GM19193 (cell line): ENCODE measurements around the gene PKMYT1.

Experiments
- POLR2A ChIP-seq: IDR thresholded peaks from 4 replicates; pipeline ENCODE4 v1.6.1; 2011; ENCODE audit not compliant: insufficient read depth, insufficient read length; ENCODE audit errors: extremely low read depth

Gene PKMYT1

DNA sequence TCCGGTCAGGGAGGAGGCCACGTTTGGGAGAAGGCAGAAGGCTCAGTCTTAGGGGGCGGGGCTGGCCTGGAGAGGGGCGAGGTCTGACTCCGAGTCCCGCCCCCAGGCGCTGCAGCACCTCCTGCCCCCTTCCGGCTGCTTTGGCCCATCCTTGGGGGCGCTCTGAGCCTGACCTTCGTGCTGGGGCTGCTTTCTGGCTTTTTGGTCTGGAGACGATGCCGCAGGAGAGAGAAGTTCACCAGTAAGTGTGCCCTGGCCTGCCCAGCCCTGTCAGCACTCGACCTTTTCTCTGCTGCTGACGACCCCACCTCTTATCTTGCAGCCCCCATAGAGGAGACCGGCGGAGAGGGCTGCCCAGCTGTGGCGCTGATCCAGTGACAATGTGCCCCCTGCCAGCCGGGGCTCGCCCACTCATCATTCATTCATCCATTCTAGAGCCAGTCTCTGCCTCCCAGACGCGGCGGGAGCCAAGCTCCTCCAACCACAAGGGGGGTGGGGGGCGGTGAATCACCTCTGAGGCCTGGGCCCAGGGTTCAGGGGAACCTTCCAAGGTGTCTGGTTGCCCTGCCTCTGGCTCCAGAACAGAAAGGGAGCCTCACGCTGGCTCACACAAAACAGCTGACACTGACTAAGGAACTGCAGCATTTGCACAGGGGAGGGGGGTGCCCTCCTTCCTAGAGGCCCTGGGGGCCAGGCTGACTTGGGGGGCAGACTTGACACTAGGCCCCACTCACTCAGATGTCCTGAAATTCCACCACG, 41.4 kb upstream of the PKMYT1 start:
- no peak for TF ChIP-seq POLR2A

DNA sequence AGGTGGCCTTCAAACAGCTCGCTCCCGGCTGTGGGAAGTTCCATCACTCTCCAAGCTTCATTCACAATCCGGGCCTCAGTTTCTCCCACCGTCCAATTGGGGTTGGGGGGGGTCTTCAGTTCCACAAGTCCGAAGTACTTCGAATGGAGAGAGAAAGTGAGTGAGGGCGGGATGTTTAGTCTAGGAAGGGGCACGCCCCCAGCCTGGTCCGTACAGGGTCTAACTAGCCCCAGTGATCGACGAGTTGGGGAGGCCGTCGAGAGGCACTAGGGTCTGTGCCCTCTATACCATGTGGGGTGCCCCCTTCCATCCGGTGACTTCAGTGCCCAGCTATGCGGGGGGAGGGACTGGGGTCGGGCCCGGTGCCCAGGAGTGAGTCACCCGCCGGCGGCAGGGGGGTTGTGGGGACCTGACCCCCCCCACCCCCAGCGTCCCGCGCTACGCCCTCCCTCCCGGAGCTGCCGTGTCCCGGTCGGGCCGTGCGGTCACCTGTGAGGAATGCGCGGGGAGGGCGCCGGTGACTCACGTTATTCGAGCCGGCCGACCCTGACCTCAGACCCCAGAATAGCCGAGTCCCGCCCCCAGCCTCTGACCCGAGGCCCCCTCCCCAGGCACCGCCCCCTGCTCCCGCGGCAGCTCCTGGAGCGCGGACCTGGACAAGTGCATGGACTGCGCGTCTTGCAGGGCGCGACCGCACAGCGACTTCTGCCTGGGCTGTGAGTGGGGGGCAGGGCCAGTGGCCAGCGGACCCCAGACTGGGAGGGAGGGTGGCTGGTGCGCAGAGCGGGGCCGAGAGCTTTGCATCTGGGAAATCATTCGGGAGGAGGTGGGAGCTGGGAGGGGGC, 40.6 kb upstream of the PKMYT1 start:
- TF ChIP-seq POLR2A: no peak

DNA sequence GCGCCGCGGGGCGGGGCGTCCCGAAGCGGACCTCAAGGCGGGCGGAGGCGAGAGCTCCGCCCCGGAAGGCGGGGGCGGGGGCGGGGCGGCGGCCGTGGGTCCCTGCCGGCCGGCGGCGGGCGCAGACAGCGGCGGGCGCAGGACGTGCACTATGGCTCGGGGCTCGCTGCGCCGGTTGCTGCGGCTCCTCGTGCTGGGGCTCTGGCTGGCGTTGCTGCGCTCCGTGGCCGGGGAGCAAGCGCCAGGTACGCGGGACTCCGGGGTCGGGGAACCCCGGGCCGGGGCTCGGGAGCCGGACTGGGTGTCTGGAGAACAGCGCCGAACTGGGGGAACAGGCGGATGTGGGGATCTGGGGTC, 40.0 kb upstream of the PKMYT1 start, which contains the start of gene TNFRSF12A:
Gene TNFRSF12A, plus strand, starts transcription at position 122 of the 357 bp plus-strand sequence. Its CDS starts 30 bp downstream, at position 152.
- TF ChIP-seq POLR2A: peak; percentile 70

DNA sequence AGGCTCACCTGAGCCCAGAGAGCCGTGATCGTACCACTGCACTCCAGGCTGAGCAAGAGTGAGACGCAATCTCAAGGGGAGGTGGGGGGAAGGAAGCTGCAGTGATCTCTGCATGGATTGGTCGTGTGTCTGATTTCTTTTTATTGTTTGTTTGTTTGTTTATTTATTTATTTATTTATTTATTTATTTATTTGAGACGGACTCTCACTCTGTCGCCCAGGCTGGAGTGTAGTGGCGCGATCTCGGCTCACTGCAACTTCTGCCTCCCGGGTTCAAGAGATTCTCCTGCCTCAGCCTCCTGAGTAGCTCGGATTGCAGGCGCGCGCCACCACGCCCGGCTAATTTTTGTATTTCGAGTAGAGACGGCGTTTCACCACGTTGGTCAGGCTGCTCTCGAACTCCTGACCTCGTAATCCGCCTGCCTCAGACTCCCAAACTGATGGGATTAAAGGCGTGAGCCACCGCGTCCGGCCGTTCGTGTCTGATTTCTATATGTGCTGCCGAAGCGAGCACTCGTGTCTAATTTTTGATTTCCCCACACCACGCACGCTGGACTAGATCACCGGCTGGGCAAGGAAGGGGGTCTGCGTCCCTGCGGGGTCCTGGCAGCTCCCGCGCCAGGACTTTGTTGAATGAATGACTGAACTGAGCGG, 39.5 kb upstream of the PKMYT1 start:
- TF ChIP-seq POLR2A: no peak

DNA sequence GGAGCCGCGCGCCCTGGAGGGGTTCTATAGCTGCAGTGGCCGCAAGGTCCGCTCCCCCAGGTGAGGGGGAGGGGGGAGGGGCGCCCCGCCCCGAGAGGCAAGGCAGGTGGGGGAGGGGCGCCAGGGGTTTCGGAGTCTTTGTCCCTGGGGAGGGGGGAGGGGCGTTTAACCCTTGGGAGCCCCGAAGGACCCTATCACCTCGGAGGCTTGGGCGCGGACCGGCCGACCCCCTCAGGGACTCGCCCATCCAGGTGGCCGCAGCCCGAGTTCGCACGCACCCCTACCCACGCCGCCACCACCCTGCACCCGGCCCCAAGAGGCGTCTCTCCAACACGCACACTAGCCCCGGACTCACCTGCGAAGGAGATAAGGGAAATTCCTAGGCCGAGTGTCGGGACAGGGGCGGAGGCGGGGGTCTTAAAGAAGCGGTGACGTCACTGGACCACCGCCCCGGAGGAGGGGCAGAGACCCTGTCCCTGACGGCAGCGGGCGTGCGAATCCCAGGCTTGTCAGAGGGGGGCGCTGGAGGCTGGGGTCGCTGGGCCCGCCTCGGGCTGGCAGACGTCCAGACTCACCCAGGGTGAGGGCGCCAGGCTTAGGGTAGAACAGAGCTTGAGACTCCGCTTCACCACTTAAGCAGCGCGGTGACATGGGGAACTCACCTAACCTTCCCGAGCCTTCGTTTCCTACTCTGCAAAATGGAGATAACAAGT, 37.7 kb upstream of the PKMYT1 start, which contains the start of gene CLDN6:
Gene CLDN6, minus strand, starts transcription at position 390 of the 713 bp plus-strand sequence. CDS start 2,162 bp downstream, outside the sequence.
- no peak for TF ChIP-seq POLR2A

DNA sequence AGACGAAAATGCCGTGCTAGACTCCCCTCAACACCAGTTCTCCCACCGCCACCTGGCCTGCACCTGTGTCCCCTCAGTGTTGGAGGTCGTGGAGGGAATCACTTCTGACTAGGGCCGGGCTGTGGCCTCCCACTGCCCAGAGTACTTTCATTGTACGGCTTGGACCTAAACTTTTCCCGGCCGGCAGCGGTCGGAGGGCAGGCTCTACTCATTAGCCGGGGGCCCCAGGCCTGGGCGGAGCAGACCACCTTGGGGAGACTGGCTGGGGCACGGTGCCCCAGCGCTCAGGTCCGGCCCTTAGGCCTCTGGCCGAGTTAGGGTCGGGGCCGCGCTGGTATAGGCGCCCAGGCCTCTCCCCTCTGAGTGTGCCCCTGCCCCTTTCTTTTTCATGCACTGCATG, 37.1 kb upstream of the PKMYT1 start:
- no peak for TF ChIP-seq POLR2A

DNA sequence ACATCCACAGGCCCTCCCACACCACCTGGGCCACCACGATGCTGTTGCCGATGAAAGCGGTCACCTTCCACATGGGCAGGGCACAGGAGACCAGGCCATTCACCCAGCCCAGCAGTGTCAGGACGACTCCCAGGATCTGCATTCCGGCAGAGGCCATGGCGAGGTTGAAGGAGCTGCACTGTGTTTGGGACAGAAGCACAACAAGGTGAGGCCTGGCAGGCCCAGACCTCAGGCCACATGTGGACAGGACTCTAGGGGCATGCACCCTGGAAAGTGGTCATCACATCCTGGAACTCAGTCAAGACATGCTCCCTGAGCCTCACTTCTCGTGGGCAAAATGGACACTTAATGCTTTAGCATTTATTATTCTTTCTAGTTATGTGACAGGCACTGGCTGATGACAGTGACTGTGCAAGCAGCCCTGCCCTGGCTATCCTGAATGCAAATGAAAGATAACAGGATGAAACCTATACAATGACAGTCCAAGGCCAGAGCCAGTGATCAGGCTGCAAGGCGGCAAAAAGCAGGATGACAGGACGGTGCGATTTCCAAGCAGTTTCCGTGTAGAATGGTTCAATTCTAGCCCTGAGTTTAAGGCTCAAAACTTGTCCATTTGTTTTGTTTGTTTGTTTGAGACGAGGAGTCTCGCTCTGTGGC, 35.7 kb upstream of the PKMYT1 start:
- no peak for TF ChIP-seq POLR2A

DNA sequence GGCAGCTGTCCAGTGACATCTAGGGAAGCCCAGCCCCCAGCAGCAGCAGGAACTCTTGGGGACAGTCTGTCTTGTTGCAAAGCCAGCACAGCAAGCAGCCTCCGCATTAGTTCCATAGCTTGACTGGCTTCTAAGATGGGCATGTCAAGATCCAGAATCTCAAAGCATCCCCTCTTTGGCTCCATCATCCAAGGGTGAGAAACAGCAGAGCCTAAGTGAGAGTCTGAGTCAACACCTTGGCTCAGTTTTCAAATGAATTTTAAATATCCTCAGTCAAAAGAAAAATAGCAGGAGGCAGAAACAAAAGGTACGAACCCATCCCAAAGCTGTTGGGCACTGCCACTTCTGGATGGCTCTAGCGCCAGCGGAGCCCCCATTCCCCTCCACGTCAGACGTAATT, 34.7 kb upstream of the PKMYT1 start:
- TF ChIP-seq POLR2A: no peak

DNA sequence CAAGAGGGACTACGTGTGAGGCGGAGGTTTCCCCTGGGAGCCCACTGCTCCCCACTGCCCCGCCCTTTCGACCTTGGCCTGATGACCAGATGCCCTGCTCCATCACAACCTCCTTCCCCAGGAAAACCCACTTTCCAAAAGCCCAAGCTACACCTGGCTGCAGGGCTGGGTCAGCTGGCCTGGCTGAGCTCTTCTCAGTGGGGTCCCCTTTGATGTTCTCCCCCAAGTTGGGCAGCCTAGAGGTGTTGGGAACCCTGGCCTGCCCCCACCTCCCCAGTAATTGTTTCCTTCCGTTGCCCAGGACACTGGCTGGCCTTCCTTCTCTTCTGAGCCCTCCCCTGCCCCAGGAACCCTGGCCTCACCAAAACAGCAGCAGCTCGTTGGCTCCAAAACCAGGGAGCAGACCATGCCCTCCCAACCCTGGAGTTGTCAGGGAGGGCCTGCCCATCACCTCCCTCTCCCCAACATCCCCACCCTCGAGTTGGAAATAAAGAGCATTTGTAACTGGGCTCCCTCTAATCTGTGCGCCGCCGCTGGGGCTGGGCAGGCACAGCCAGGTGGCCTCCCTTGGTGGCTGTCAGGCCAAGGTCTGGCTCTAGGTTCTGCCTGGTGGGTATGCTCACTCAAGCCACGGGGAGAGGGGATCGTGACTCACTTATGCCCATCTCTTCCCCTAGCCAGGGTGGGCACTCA, 33.9 kb upstream of the PKMYT1 start:
- no peak for TF ChIP-seq POLR2A

DNA sequence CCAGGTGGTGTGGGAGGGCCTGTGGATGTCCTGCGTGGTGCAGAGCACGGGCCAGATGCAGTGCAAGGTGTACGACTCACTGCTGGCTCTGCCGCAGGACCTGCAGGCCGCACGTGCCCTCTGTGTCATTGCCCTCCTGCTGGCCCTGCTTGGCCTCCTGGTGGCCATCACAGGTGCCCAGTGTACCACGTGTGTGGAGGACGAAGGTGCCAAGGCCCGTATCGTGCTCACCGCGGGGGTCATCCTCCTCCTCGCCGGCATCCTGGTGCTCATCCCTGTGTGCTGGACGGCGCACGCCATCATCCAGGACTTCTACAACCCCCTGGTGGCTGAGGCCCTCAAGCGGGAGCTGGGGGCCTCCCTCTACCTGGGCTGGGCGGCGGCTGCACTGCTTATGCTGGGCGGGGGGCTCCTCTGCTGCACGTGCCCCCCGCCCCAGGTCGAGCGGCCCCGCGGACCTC, 33.3 kb upstream of the PKMYT1 start:
- TF ChIP-seq POLR2A: no peak

DNA sequence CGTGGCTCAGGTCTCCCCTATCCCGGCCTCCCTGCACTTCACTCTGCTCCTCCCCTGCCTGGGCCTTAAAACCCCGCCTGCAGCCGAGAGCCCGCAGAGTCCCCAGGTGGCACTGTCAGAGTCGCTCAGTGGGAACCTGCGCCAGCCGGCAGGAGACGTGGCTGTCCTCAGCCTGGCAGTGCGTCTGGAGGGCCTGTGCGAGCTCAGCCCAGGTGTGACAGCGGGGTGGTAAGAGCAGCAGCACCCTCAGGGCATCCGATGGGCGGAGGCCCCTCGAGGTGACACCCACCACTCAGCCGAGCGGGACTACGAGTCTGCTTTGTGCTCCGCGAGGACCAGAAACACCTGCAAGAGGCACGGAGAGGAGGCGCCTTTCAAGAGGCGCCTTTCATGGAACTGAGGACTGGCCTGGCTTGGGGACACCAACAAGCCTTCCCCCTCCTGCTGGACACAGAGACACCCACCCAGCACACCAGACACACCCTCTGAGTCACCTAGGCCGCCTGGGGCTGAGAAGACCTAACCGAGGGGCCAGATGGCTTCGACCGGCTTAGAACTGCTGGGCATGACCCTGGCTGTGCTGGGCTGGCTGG, 32.7 kb upstream of the PKMYT1 start, which contains the start of gene CLDN9:
Gene CLDN9, plus strand, starts transcription at position 96 of the 593 bp plus-strand sequence. Its CDS starts 440 bp downstream, at position 536.
- TF ChIP-seq POLR2A: no peak

DNA sequence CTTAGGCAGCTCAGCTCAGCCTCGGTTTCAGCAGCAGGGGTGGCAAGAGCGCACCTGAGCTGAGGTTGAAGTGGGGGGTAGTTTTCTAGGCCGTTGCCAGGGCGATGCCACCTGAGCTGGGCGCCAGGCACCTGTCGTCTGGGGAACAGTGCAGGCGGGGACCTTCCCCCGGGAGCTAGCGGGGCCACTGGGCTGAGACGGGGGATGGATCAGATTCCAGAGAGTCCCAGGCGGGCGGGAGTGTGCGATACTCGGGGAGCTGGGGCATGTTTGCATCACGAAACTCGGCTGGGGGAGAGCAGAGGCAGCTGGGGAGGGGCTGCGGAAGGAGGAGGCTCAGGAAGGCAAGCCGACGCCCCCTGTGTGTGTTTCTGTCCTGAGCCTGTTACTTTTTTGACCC, 32.0 kb upstream of the PKMYT1 start:
- no peak for TF ChIP-seq POLR2A

DNA sequence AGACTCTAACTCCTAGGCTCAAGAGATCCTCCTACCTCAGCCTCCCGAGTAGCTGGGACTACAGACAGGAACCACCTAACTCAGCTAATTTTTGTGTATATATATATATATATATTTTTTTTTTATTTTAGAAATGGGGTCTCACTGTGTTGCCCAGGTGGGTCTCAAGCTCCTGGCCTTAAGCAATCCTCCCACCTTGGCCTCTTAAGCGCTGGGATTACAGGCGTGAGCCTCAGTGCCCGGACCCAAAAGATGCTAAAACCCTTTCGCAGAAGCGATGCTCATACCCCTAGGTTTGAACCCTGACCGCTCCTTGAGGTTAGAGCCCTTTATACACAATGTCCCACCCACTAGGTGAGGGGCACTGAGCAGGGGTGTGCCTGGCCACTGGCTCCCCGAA, 30.3 kb upstream of the PKMYT1 start:
- TF ChIP-seq POLR2A: no peak
